Endothelial cell of umbilical vein (primary cell): ENCODE results near the gene RTL3.

Experiments
- CTCF ChIP-seq, 2 donors: IDR thresholded peaks; 1 replicate in 1 of 2; 2 replicates in 1 of 2; pipeline ENCODE4 v1.5.1; 2011; ENCODE audit warnings: low read length in 2 of 2, mild to moderate bottlenecking in 2 of 2, moderate library complexity in 2 of 2, control low read depth in 1 of 2, inconsistent platforms in 1 of 2, low read depth in 1 of 2; ENCODE audit not compliant: insufficient read depth in 1 of 2; ENCODE audit errors: extremely low read depth in 1 of 2
- EZH2 ChIP-seq: IDR thresholded peaks from 2 replicates; pipeline ENCODE4 v1.6.1; 2012; ENCODE audit warnings: borderline replicate concordance, low read depth, mild to moderate bottlenecking, moderate library complexity, low read length, inconsistent platforms; ENCODE audit not compliant: severe bottlenecking
- FOS ChIP-seq: IDR thresholded peaks from 2 replicates; pipeline ENCODE4 v1.6.1; 2011; ENCODE audit warnings: mild to moderate bottlenecking, low read length, moderate library complexity, borderline replicate concordance; ENCODE audit not compliant: insufficient read depth
- GATA2 ChIP-seq: IDR thresholded peaks from 2 replicates; pipeline ENCODE4 v1.7.0; 2011; ENCODE audit warnings: low read depth, mild to moderate bottlenecking, moderate library complexity, mixed read lengths, low read length; ENCODE audit not compliant: insufficient read length, insufficient read depth
- JUN ChIP-seq: IDR thresholded peaks from 2 replicates; pipeline ENCODE4 v1.6.1; 2011; ENCODE audit warnings: borderline replicate concordance, low read depth; ENCODE audit not compliant: insufficient read length, insufficient read depth
- MAX ChIP-seq: IDR thresholded peaks from 2 replicates; pipeline ENCODE4 v1.6.1; 2011; ENCODE audit not compliant: insufficient read depth, insufficient read length
- POLR2A ChIP-seq: IDR thresholded peaks from 2 replicates; pipeline ENCODE4 v1.6.1; 2012; ENCODE audit warnings: low read depth, mild to moderate bottlenecking, control low read depth, low read length
- POLR2AphosphoS5 ChIP-seq: IDR thresholded peaks from 2 replicates; pipeline ENCODE4 v1.6.1; 2012; ENCODE audit warnings: low read depth, mild to moderate bottlenecking, control low read depth, low read length, moderate library complexity; ENCODE audit not compliant: insufficient read depth

- TF ChIP-seq CTCF (IDR thresholded peaks at IDR 0.05; ENCODE audit: extremely low read depth in 1 of 2, insufficient read depth in 1 of 2, low read depth in 1 of 2, low read length in 2 of 2) (no peak), EZH2 (no peak), POLR2AphosphoS5 (no peak), POLR2A (no peak), MAX (no peak), FOS (no peak), GATA2 (no peak), JUN (no peak)
Measured at GRCh38 chrX:78618987-78619386, 40.1 kb downstream of the RTL3 start.
